Endothelial cell (in vitro differentiated cells): ENCODE results near the gene AQP11. TPM values are rescaled to one million over a fixed set of nuclear protein-coding genes. Genes with fewer than 3 reads are reported as not detected.
"Not testable (repeated sequence)": the region's sequence is repeated elsewhere in the genome, so short reads cannot be mapped to it uniquely, and the experiment has no call there.

ENCODE experiments used
- DNase-seq: peaks from one replicate; pipeline ENCODE4 v3.0.0; 2021; ENCODE audit warnings: low spot score
- H3K27ac Mint-ChIP-seq: one replicate; pipeline ENCODE4 v1.8.0; 2021; ENCODE audit warnings: mixed read lengths, inconsistent platforms; ENCODE audit not compliant: unreplicated experiment
- H3K27me3 Mint-ChIP-seq: one replicate; pipeline ENCODE4 v1.8.0; 2021; ENCODE audit warnings: mild to moderate bottlenecking, moderate library complexity, mixed read lengths, inconsistent platforms; ENCODE audit not compliant: unreplicated experiment
- H3K36me3 Mint-ChIP-seq: one replicate; pipeline ENCODE4 v1.8.0; 2021; ENCODE audit warnings: mild to moderate bottlenecking, low read depth, mixed read lengths, inconsistent platforms; ENCODE audit not compliant: unreplicated experiment
- H3K4me1 Mint-ChIP-seq: one replicate; pipeline ENCODE4 v1.8.0; 2021; ENCODE audit warnings: mild to moderate bottlenecking, mixed read lengths, inconsistent platforms; ENCODE audit not compliant: unreplicated experiment
- H3K4me3 Mint-ChIP-seq: one replicate; pipeline ENCODE4 v1.8.0; 2021; ENCODE audit warnings: mild to moderate bottlenecking, mixed read lengths, inconsistent platforms; ENCODE audit not compliant: unreplicated experiment
- H3K9me3 Mint-ChIP-seq: one replicate; pipeline ENCODE4 v1.8.0; 2021; ENCODE audit warnings: mixed read lengths, inconsistent platforms; ENCODE audit not compliant: unreplicated experiment
- total RNA-seq: library from RNA; stranded (reverse); fragmentation: NEBNext Ultra II Directional; extraction: Animal tissue kit (Norgen Biotek cat#: 25700); gene quantifications from one replicate; pipeline ENCODE4 v1.2.1, GENCODE V29; 2021; ENCODE audit not compliant: unreplicated experiment
- TF ChIP-seq, protein P1 (sequence below): fragments of 200-600 bp; sonication (generic); IDR thresholded peaks from one replicate; pipeline ENCODE4 v1.5.0; 2021; ENCODE audit warnings: antibody characterized with exemption; ENCODE audit not compliant: unreplicated experiment

The AQP11 gene
- total RNA-seq, 1 donor from 2014 or later = 0.33 TPM

DNA sequence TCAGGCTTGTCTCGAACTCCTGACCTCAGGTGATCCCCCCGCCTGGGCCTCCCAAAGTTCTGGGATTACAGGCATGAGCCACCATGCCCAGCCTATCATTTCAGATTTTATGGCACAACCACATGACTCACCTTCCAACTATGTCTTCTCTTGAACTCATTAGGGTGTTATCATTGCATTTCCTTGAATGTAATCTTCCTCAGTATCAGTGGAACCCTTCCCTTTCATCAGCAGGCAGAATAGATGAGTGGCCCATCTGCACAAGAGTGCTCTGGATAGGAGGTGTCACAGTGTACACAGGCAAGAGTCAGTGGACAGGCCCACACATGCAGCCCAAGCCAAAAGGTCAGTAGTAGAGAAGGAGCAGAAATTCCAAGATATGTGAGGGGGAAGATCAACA is 29.1 kb upstream of the AQP11 start:
- H3K27ac Mint-ChIP-seq = no peak overlapping the region

DNA sequence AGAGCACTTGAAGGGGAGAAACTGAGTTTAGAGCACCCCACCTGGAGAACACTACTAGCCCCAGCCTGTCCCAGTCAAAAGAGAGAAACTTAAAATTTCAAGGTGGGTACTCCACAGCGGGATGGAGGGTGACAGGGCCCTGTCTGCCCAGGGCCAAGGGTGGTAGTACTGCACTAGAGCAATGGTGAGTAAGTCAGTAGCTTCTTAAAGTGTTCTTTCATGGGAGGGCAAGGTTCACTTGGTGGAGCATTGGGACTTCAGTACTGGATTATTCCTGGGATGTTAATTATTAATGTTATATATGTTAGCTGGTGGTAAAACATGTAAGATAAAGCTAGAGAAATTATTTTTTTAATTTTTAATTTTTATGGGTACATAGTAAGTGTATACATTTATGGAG is 28.5 kb upstream of the AQP11 start:
- no peaks in the 10 kb centered on the region for H3K36me3 Mint-ChIP-seq
- no peaks in the 10 kb centered on the region for H3K9me3 Mint-ChIP-seq
- no peak overlapping the region for H3K27ac Mint-ChIP-seq
- no peak for DNase-seq
- no peaks in the 10 kb centered on the region for H3K4me1 Mint-ChIP-seq
- no peaks in the 10 kb centered on the region for H3K27me3 Mint-ChIP-seq
- TF ChIP-seq, protein P1, sequence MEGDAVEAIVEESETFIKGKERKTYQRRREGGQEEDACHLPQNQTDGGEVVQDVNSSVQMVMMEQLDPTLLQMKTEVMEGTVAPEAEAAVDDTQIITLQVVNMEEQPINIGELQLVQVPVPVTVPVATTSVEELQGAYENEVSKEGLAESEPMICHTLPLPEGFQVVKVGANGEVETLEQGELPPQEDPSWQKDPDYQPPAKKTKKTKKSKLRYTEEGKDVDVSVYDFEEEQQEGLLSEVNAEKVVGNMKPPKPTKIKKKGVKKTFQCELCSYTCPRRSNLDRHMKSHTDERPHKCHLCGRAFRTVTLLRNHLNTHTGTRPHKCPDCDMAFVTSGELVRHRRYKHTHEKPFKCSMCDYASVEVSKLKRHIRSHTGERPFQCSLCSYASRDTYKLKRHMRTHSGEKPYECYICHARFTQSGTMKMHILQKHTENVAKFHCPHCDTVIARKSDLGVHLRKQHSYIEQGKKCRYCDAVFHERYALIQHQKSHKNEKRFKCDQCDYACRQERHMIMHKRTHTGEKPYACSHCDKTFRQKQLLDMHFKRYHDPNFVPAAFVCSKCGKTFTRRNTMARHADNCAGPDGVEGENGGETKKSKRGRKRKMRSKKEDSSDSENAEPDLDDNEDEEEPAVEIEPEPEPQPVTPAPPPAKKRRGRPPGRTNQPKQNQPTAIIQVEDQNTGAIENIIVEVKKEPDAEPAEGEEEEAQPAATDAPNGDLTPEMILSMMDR = no peak
- no peak overlapping the region for H3K4me3 Mint-ChIP-seq

More for the DNA sequence above, 29.1 kb upstream of the AQP11 start:
- TF ChIP-seq, protein P1 = no peak
- Mint-ChIP-seq H3K36me3 (no peaks in the 10 kb centered on the region), H3K9me3 (no peaks in the 10 kb centered on the region), H3K4me1 (no peaks in the 10 kb centered on the region), H3K4me3 (no peak overlapping the region), H3K27me3 (no peaks in the 10 kb centered on the region)
- DNase-seq = no peak

DNA sequence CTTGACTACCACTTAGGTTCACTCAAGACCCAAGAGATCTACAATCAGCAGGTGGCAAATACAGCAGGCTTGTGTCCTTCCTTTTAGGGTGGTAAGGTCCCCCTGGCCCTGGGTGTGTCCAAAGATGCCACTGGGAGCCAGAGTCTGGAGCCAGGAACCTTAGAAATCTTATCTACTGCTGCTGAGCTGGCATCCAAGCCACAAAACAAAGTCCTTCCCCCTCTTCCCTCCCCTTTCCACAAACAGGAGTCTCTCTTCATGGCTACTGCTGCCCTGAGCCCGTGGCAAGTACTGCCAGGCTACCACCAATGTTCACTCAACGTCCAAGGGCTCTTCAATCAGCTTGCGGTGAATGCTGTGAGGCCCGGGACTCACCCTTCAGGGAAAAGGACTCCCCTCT is 21.4 kb upstream of the AQP11 start:
- Mint-ChIP-seq H3K4me1 (peaks cover 4% of the 10 kb centered on the region), H3K27ac (no peak overlapping the region), H3K9me3 (no peaks in the 10 kb centered on the region), H3K36me3 (no peaks in the 10 kb centered on the region), H3K4me3 (no peak overlapping the region), H3K27me3 (no peaks in the 10 kb centered on the region)
- TF ChIP-seq, protein P1 = no peak
- no peak for DNase-seq

DNA sequence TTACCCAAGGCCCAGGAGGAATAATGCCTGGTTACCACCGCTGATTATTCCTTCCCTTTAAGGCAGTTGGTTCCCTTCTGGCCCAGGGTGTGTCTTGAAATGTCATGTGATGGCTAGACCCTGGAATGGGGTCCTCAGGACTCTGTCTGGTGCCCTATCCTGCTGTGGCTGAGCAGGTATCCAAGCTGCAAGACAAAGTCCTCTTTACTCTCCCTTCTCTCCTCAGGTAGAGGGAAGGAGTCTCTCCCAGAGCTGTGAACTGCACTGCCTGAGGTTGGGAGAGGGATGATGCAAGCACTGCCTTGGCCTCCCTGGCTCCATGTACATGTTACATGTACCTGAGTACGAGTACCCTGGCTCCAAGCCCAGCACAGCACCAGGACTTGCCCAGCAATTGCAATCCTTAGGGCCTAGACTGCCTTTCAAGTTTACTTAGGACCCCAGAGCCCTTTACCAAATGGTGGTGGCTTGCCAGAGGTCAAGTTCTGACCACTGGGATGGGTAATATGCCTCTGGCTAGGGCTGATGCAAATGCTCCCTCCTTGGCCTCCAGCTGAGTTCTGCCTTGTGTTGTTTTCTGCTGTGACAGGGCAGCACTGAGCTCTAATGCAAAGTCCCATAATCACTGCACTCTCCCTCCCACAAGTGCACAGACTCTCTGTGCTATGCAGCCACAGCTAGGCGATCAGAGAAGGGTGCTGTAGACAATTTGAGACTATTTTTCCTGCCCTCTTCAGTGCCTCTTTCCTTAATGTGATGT is 20.7 kb upstream of the AQP11 start:
- H3K27ac Mint-ChIP-seq = no peak overlapping the region
- DNase-seq = no peak
- no peaks in the 10 kb centered on the region for H3K36me3 Mint-ChIP-seq
- no peak overlapping the region for H3K4me3 Mint-ChIP-seq
- H3K27me3 Mint-ChIP-seq = no peaks in the 10 kb centered on the region
- peaks cover 4% of the 10 kb centered on the region for H3K4me1 Mint-ChIP-seq
- TF ChIP-seq, protein P1 = no peak
- H3K9me3 Mint-ChIP-seq = no peaks in the 10 kb centered on the region

DNA sequence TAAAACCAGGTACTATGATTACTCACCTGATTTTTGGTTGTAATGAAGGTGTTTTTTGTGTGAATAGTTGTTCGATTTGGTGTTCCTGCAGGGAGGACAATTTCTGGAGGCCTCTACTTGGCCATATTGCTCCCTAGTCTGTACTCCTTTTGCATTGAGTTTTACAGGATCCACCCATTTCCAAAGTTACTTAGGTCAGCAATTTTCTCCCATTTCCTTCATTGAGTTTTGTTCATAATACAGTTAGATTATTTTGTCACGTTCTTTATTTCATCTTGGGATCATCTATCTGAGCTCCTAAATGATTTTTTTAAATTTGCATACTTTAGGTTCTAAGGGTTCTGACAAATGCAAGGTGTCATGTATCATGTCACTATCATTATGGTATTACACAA is 20.1 kb upstream of the AQP11 start:
- DNase-seq = no peak
- Mint-ChIP-seq H3K36me3 (no peaks in the 10 kb centered on the region), H3K4me3 (no peak overlapping the region), H3K27me3 (no peaks in the 10 kb centered on the region), H3K27ac (no peak overlapping the region), H3K9me3 (no peaks in the 10 kb centered on the region), H3K4me1 (peaks cover 4% of the 10 kb centered on the region)
- TF ChIP-seq, protein P1 = no peak

DNA sequence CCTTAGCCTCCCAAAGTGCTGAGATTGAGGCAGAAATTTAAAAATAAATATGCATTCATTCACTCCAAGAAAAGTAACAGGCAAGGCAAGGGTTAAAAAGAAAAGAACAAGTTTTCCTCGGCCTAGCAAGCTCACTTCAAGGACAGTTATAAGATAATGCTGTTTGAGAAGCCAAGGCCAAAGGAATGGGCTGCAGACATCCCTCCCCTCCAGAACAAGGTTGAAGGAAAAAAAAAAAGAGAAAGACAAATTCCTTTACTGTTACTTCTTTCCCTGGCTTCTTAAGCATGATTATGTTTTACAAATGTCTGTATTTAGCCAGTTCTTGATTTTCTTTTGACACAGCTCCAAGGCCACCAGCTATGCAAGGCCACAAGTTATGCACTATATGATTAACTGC is 18.9 kb upstream of the AQP11 start:
- not testable (repeated sequence) for H3K27me3 Mint-ChIP-seq, H3K27ac Mint-ChIP-seq, H3K4me3 Mint-ChIP-seq, H3K9me3 Mint-ChIP-seq, DNase-seq, H3K4me1 Mint-ChIP-seq, H3K36me3 Mint-ChIP-seq

DNA sequence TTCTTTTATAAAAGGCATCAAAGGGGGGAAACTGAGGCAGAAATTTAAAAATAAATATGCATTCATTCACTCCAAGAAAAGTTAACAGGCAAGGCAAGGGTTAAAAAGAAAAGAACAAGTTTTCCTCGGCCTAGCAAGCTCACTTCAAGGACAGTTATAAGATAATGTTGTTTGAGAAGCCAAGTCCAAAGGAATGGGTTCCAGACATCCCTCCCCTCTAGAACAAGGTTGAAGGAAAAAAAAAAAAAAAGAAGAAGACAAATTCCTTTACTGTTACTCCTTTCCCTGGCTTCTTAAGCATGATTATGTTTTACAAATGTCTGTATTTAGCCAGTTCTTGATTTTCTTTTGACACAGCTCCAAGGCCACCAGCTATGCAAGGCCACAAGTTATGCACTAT is 14.3 kb upstream of the AQP11 start:
- H3K27ac Mint-ChIP-seq, DNase-seq, H3K4me3 Mint-ChIP-seq, H3K27me3 Mint-ChIP-seq, H3K4me1 Mint-ChIP-seq, H3K36me3 Mint-ChIP-seq, H3K9me3 Mint-ChIP-seq: not testable (repeated sequence)
